SKM-1 (cell line): Measurements from ENCODE around the gene NANOS2.
A peak's percentile ranks its signal among the peaks of the same experiment; 100 is the strongest.
"Not testable (repeated sequence)": the region's sequence is repeated elsewhere in the genome, so short reads cannot be mapped to it uniquely, and the experiment has no call there.

Experiments
- DNase-seq: peaks from one replicate; lab custom pipeline; 2025; ENCODE audit not compliant: unreplicated experiment; lab: John Stamatoyannopoulos, UW

NANOS2 gene

GRCh38 chr19:45895983-45896599, 18.5 kb downstream of the NANOS2 start:
- not testable (repeated sequence) for DNase-seq

- no peak for DNase-seq
Observed at GRCh38 chr19:45895519-45895972, 19.0 kb downstream of the NANOS2 start.

GRCh38 chr19:45890877-45891276, 23.7 kb downstream of the NANOS2 start:
- DNase-seq: no peak

- no peak for DNase-seq
Observed at GRCh38 chr19:45889210-45889885, 25.2 kb downstream of the NANOS2 start.

GRCh38 chr19:45887200-45887710, 27.3 kb downstream of the NANOS2 start:
- no peak for DNase-seq

GRCh38 chr19:45886427-45887199, 28.0 kb downstream of the NANOS2 start:
- peak; percentile 43 for DNase-seq

GRCh38 chr19:45885556-45886426, 28.8 kb downstream of the NANOS2 start, which contains the start of gene IRF2BP1:
TSS of gene IRF2BP1 (minus strand) at chr19:45886141. CDS start at chr19:45885774, 367 bp downstream.
- DNase-seq: peak; percentile 13

GRCh38 chr19:45884682-45885555, 29.7 kb downstream of the NANOS2 start:
- DNase-seq: no peak

GRCh38 chr19:45883881-45884681, 30.5 kb downstream of the NANOS2 start:
- no peak for DNase-seq

- no peak for DNase-seq
Observed at GRCh38 chr19:45883586-45883880, 31.0 kb downstream of the NANOS2 start.

- peak; percentile 30 for DNase-seq
Observed at GRCh38 chr19:45882652-45883585, 31.7 kb downstream of the NANOS2 start.

- DNase-seq: no peak
Observed at GRCh38 chr19:45881909-45882528, 32.6 kb downstream of the NANOS2 start.

GRCh38 chr19:45881082-45881908, 33.3 kb downstream of the NANOS2 start:
- no peak for DNase-seq

GRCh38 chr19:45879971-45880370, 34.6 kb downstream of the NANOS2 start:
- no peak for DNase-seq

- no peak for DNase-seq
Observed at GRCh38 chr19:45879055-45879454, 35.5 kb downstream of the NANOS2 start.

GRCh38 chr19:45878043-45878794, 36.4 kb downstream of the NANOS2 start:
- no peak for DNase-seq
